Memory B cell (primary cell): ENCODE measurements around the gene APLNR.

ENCODE experiments used
- ATAC-seq: fragments of 150-1000 bp; cut with Tn5 transposase; 2 replicates; pipeline ENCODE4 v1.10.0; 2021; ENCODE audit warnings: low read depth, mild to moderate bottlenecking, moderate library complexity
- DNase-seq, 2 donors: peaks; one replicate each; pipeline ENCODE4 v3.0.0; 2022; ENCODE audit warnings: low spot score in 2 of 2
- H3K27ac Mint-ChIP-seq: one replicate; pipeline ENCODE4 v1.8.0; 2022; ENCODE audit warnings: mild to moderate bottlenecking, moderate library complexity, mixed read lengths
- H3K27me3 Mint-ChIP-seq: one replicate; pipeline ENCODE4 v1.8.0; 2022; ENCODE audit warnings: mixed read lengths
- H3K36me3 Mint-ChIP-seq: one replicate; pipeline ENCODE4 v1.8.0; 2022; ENCODE audit warnings: mild to moderate bottlenecking, mixed read lengths
- H3K4me1 Mint-ChIP-seq: one replicate; pipeline ENCODE4 v1.8.0; 2022; ENCODE audit warnings: mixed read lengths
- H3K4me3 Mint-ChIP-seq: one replicate; pipeline ENCODE4 v1.8.0; 2022; ENCODE audit warnings: mild to moderate bottlenecking, moderate library complexity, mixed read lengths
- H3K9me3 Mint-ChIP-seq: one replicate; pipeline ENCODE4 v1.8.0; 2022; ENCODE audit warnings: mixed read lengths

The APLNR gene

GRCh38 chr11:57217053-57217452 is 20.0 kb downstream of the APLNR start:
- no peak overlapping the region for H3K27ac Mint-ChIP-seq
- no peak for DNase-seq
- H3K36me3 Mint-ChIP-seq: no peaks in the 10 kb centered on the region
- no peaks in the 10 kb centered on the region for H3K4me1 Mint-ChIP-seq
- H3K4me3 Mint-ChIP-seq: no peak overlapping the region
- H3K9me3 Mint-ChIP-seq: no peaks in the 10 kb centered on the region
- no peaks in the 10 kb centered on the region for H3K27me3 Mint-ChIP-seq
- no peak for ATAC-seq

DNA sequence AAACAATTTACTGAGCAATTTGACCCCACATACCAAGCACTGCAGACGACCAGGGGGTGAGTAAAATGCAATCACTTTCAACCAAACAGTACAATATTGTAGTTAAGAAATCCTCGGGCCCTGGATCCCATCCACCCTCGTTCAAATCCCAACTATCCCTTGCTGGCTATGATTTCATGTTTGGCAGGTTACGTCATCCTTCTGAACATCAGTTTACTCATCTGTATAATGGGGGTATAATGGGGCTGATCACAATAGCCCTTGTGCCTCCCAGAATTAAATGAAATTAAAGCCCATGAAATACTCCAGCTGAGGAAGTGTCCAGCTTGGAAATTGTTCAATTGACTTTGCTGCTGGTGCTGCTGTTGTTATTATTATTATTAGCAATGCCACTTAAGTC is 20.6 kb downstream of the APLNR start:
- Mint-ChIP-seq H3K27ac (no peak overlapping the region), H3K4me3 (no peak overlapping the region), H3K9me3 (no peaks in the 10 kb centered on the region), H3K27me3 (no peaks in the 10 kb centered on the region), H3K36me3 (no peaks in the 10 kb centered on the region), H3K4me1 (no peaks in the 10 kb centered on the region)
- DNase-seq: no peak
- no peak for ATAC-seq

DNA sequence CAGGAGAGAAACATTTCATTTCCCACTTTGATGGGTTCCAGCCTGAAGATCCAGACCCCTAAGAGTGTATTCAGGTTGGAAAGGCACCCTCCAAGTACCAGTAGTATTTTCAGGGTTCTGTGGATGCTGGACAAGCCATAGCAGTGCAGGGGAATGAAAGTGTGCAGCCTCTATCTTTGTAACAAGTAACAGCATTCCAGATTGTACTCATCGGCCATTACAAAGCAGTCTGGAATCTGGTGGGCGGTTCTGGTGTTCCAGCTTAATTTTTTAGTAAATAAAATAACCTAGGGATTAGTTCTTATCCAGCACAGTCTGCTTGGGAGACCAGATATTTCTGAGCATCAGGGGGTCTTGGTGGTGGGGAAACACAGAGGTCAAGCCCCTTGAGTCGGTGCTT is 22.6 kb downstream of the APLNR start:
- no peak for DNase-seq
- ATAC-seq: no peak
- Mint-ChIP-seq H3K9me3 (no peaks in the 10 kb centered on the region), H3K27ac (no peak overlapping the region), H3K27me3 (no peaks in the 10 kb centered on the region), H3K4me3 (no peak overlapping the region), H3K36me3 (no peaks in the 10 kb centered on the region), H3K4me1 (no peaks in the 10 kb centered on the region)

GRCh38 chr11:57214098-57214417 is 23.0 kb downstream of the APLNR start:
- Mint-ChIP-seq H3K9me3 (no peaks in the 10 kb centered on the region), H3K27ac (no peak overlapping the region), H3K4me3 (no peak overlapping the region), H3K27me3 (no peaks in the 10 kb centered on the region), H3K36me3 (no peaks in the 10 kb centered on the region), H3K4me1 (no peaks in the 10 kb centered on the region)
- ATAC-seq (no peak), DNase-seq (no peak)

DNA sequence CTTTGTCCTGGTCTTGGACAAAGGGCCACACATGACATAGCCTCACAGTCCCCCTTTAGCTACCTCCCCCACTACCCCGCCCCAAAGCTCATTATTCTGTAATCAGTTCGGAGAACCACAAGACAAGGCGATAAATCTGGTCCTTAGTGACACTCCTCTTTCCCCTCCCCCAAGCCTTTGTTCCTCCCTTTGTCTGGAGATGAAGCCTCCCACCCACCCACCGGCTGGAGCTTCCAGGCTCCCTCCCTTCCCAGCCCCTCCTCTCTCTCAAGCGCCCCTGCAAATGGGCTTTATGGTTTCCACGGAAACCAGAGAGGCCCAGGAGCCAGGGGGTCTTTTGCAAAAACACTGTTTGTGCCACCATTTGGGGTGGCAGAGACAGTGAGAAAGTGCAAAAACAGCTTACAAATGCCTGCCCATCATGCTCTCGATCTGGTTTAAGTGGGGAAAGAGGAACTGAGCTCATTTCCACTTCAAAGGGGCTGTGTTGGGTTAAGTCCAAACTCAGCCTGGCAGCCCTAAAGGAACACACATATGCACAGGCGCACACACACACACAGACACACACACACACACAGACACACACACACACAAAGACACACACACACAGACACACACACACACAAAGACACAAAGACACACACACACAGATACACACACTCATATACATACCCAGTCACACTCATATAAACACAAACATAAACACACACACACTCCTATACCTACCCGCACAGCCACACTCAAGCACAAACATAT is 23.5 kb downstream of the APLNR start:
- H3K27ac Mint-ChIP-seq: no peak overlapping the region
- H3K27me3 Mint-ChIP-seq: no peaks in the 10 kb centered on the region
- no peaks in the 10 kb centered on the region for H3K4me1 Mint-ChIP-seq
- no peaks in the 10 kb centered on the region for H3K36me3 Mint-ChIP-seq
- no peaks in the 10 kb centered on the region for H3K9me3 Mint-ChIP-seq
- ATAC-seq (no peak), DNase-seq (no peak)
- no peak overlapping the region for H3K4me3 Mint-ChIP-seq

DNA sequence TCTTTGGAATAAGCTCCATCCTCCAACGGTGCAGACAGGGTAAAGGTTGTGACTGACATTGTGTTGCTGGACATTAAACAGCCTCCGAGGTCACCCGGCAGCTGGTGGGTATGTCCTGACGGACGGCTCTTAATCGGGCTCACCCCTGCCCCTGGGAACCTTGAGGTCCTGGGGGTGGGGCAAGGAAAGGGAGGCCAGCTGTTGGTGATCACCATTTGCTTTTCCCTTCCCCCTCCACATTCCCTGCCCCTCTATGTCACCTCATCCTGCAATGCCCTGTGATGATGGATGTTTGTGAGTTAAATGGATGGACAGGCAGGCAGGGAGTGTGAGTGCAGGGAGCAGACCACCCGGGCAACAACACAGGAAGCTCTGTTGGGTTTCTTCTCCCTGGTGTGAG is 26.3 kb downstream of the APLNR start:
- no peaks in the 10 kb centered on the region for H3K4me1 Mint-ChIP-seq
- no peak overlapping the region for H3K4me3 Mint-ChIP-seq
- no peak overlapping the region for H3K27ac Mint-ChIP-seq
- H3K36me3 Mint-ChIP-seq: no peaks in the 10 kb centered on the region
- ATAC-seq (no peak), DNase-seq (no peak)
- H3K27me3 Mint-ChIP-seq: peaks cover 7% of the 10 kb centered on the region
- H3K9me3 Mint-ChIP-seq: no peaks in the 10 kb centered on the region

- Mint-ChIP-seq H3K4me1 (no peaks in the 10 kb centered on the region), H3K27ac (no peak overlapping the region), H3K4me3 (no peak overlapping the region), H3K27me3 (peaks cover 14% of the 10 kb centered on the region), H3K36me3 (no peaks in the 10 kb centered on the region), H3K9me3 (no peaks in the 10 kb centered on the region)
- ATAC-seq: no peak
- no peak for DNase-seq
Measured at GRCh38 chr11:57207168-57207567, 29.9 kb downstream of the APLNR start.

DNA sequence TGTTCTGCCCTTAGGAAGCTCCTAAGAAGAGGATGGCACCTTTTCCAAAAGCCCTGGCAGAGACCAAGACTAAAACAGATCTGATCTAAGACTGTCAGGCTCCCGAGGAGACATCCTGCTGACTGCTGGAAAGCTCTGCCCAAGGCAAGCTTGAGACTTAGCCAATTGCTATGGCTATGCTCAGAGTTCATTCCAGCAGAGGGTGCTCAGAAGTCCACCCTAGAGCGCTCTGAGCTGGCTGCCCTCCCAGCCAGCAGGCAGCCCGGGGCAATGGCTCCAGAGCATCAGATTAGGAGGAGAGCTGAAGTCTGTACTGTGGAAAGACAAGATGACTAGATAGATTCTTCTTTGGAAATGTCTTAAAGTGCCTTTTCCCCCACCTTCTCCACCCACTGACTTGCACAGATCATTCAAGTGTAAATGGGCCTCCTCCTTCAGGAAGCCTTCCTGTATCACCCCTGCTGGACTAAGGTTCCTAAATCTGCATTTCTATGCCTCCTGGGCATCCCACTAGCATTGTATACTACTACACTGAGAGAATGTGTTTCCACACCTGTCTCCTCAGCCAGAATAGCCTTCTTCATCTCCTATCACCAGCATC is 31.9 kb downstream of the APLNR start:
- no peaks in the 10 kb centered on the region for H3K4me1 Mint-ChIP-seq
- H3K27me3 Mint-ChIP-seq: peaks cover 17% of the 10 kb centered on the region
- H3K36me3 Mint-ChIP-seq: no peaks in the 10 kb centered on the region
- H3K4me3 Mint-ChIP-seq: no peak overlapping the region
- H3K27ac Mint-ChIP-seq: no peak overlapping the region
- H3K9me3 Mint-ChIP-seq: no peaks in the 10 kb centered on the region
- ATAC-seq (no peak), DNase-seq (no peak)

- Mint-ChIP-seq H3K27ac (no peak overlapping the region), H3K27me3 (peaks cover 17% of the 10 kb centered on the region), H3K36me3 (no peaks in the 10 kb centered on the region), H3K4me3 (no peak overlapping the region), H3K4me1 (no peaks in the 10 kb centered on the region), H3K9me3 (no peaks in the 10 kb centered on the region)
- DNase-seq (no peak), ATAC-seq (no peak)
Measured at GRCh38 chr11:57203882-57204480, 33.1 kb downstream of the APLNR start.

GRCh38 chr11:57203359-57203758 is 33.7 kb downstream of the APLNR start:
- no peaks in the 10 kb centered on the region for H3K36me3 Mint-ChIP-seq
- H3K9me3 Mint-ChIP-seq: no peaks in the 10 kb centered on the region
- DNase-seq: no peak
- no peak overlapping the region for H3K27ac Mint-ChIP-seq
- peaks cover 17% of the 10 kb centered on the region for H3K27me3 Mint-ChIP-seq
- no peaks in the 10 kb centered on the region for H3K4me1 Mint-ChIP-seq
- no peak for ATAC-seq
- no peak overlapping the region for H3K4me3 Mint-ChIP-seq

- H3K36me3 Mint-ChIP-seq: no peaks in the 10 kb centered on the region
- ATAC-seq: no peak
- no peaks in the 10 kb centered on the region for H3K9me3 Mint-ChIP-seq
- peaks cover 15% of the 10 kb centered on the region for H3K27me3 Mint-ChIP-seq
- H3K4me3 Mint-ChIP-seq: no peak overlapping the region
- no peaks in the 10 kb centered on the region for H3K4me1 Mint-ChIP-seq
- no peak overlapping the region for H3K27ac Mint-ChIP-seq
- no peak for DNase-seq
Measured at GRCh38 chr11:57202281-57202680, 34.8 kb downstream of the APLNR start.

DNA sequence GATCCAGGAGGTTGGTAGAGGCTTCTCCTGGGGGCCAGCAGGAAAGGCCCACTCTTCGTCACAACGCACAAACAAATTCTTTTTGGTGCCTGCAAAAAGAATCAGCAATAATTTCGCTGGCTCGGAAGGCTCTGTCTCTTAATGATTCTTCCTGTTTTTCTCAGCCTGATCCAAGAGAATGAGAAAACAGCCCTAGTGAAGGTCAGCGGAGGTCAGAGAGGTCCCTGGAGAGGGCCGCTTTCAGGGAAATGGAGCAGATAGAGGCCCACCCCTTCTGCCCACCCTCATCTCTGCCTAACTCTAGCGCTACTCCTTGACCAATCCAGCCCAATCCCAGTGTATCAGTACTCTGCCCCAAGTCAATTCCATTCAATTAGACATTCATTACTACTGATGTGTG is 36.1 kb downstream of the APLNR start:
- H3K4me3 Mint-ChIP-seq: no peak overlapping the region
- ATAC-seq (no peak), DNase-seq (no peak)
- H3K27ac Mint-ChIP-seq: no peak overlapping the region
- H3K36me3 Mint-ChIP-seq: no peaks in the 10 kb centered on the region
- peaks cover 10% of the 10 kb centered on the region for H3K27me3 Mint-ChIP-seq
- no peaks in the 10 kb centered on the region for H3K9me3 Mint-ChIP-seq
- H3K4me1 Mint-ChIP-seq: no peaks in the 10 kb centered on the region

GRCh38 chr11:57199330-57199729 is 37.7 kb downstream of the APLNR start:
- H3K4me3 Mint-ChIP-seq: no peak overlapping the region
- H3K27ac Mint-ChIP-seq: no peak overlapping the region
- no peaks in the 10 kb centered on the region for H3K36me3 Mint-ChIP-seq
- H3K27me3 Mint-ChIP-seq: peaks cover 9% of the 10 kb centered on the region
- H3K9me3 Mint-ChIP-seq: no peaks in the 10 kb centered on the region
- ATAC-seq: no peak
- no peaks in the 10 kb centered on the region for H3K4me1 Mint-ChIP-seq
- DNase-seq: no peak

- Mint-ChIP-seq H3K27me3 (peaks cover 13% of the 10 kb centered on the region), H3K27ac (no peak overlapping the region), H3K36me3 (no peaks in the 10 kb centered on the region), H3K4me1 (no peaks in the 10 kb centered on the region), H3K4me3 (no peak overlapping the region), H3K9me3 (peaks cover 4% of the 10 kb centered on the region)
- DNase-seq (no peak), ATAC-seq (no peak)
Measured at GRCh38 chr11:57197762-57198161, 39.3 kb downstream of the APLNR start.

DNA sequence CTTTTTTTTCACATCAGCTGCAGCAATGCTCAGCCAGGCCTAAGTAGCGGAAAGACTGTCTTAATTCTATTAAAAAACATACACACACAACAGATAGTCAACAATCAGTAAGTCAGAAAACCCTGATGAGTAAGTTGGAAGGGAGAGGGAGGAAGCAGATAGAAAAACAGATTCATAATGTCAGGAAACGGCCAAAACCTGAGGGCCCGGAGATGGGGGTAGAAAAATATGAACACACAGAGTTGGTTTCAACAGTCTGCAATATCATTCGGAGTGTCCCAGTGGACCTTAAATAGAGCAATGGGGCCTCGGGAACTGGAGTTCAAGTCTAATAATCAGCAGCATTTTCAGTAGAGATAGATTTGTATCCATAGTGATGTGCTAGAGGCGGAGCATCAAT is 40.5 kb downstream of the APLNR start:
- no peak for ATAC-seq
- no peaks in the 10 kb centered on the region for H3K4me1 Mint-ChIP-seq
- no peak for DNase-seq
- no peak overlapping the region for H3K27ac Mint-ChIP-seq
- no peak overlapping the region for H3K4me3 Mint-ChIP-seq
- H3K36me3 Mint-ChIP-seq: no peaks in the 10 kb centered on the region
- peaks cover 13% of the 10 kb centered on the region for H3K27me3 Mint-ChIP-seq
- H3K9me3 Mint-ChIP-seq: peaks cover 4% of the 10 kb centered on the region
